GM19372 (cell line): Measurements from ENCODE around the gene NAA60.
"Not testable (repeated sequence)": the region's sequence is repeated elsewhere in the genome, so short reads cannot be mapped to it uniquely, and the experiment has no call there.

Experiments
- ATAC-seq: cut with Tn5 transposase; IDR thresholded peaks from one replicate; pipeline ENCODE4 v1.9.1; 2021; ENCODE audit warnings: mild to moderate bottlenecking, low read depth, moderate library complexity; ENCODE audit not compliant: unreplicated experiment

Gene NAA60

GRCh38 chr16:3481696-3482658 is 38.5 kb downstream of the NAA60 start:
- no peak for ATAC-seq

- ATAC-seq, result no peak
These were observed 39.3 kb downstream of the NAA60 start for GRCh38 chr16:3482659-3483241.

GRCh38 chr16:3484318-3485096 is 41.0 kb downstream of the NAA60 start:
- no peak for ATAC-seq

- no peak for ATAC-seq
These were observed 41.7 kb downstream of the NAA60 start for GRCh38 chr16:3485097-3485745.

GRCh38 chr16:3485821-3486505 is 42.5 kb downstream of the NAA60 start:
- no peak for ATAC-seq

- ATAC-seq, result no peak
These were observed 43.2 kb downstream of the NAA60 start for GRCh38 chr16:3486506-3487215.

- no peak for ATAC-seq
These were observed 44.3 kb downstream of the NAA60 start for GRCh38 chr16:3487521-3488410.

GRCh38 chr16:3488801-3489200 is 45.3 kb downstream of the NAA60 start:
- no peak for ATAC-seq

GRCh38 chr16:3490911-3491629 is 47.6 kb downstream of the NAA60 start:
- no peak for ATAC-seq

- ATAC-seq, result no peak
These were observed 48.9 kb downstream of the NAA60 start for GRCh38 chr16:3492356-3492755.

GRCh38 chr16:3494386-3494973 is 51.0 kb downstream of the NAA60 start:
- ATAC-seq, result no peak

GRCh38 chr16:3495176-3495575 is 51.7 kb downstream of the NAA60 start, which contains the start of gene C16orf90:
TSS of gene C16orf90 (minus strand) at chr16:3495489. CDS start at chr16:3495421, 68 bp downstream.
- no peak for ATAC-seq

GRCh38 chr16:3496386-3496785 is 52.9 kb downstream of the NAA60 start:
- ATAC-seq, result no peak

- ATAC-seq, result no peak
These were observed 54.3 kb downstream of the NAA60 start for GRCh38 chr16:3497771-3498170.

- no peak for ATAC-seq
These were observed 55.5 kb downstream of the NAA60 start for GRCh38 chr16:3498988-3499387.

- ATAC-seq, result not testable (repeated sequence)
These were observed 57.9 kb downstream of the NAA60 start for GRCh38 chr16:3501412-3501761.

- ATAC-seq, result no peak
These were observed 58.4 kb downstream of the NAA60 start for GRCh38 chr16:3501783-3502400.
